GM21381 (cell line): ENCODE results near the gene WDCP.

ENCODE experiments used
- ATAC-seq: cut with Tn5 transposase; IDR thresholded peaks from one replicate; pipeline ENCODE4 v1.9.1; 2021; ENCODE audit warnings: mild to moderate bottlenecking, moderate library complexity; ENCODE audit not compliant: unreplicated experiment

The WDCP gene

DNA sequence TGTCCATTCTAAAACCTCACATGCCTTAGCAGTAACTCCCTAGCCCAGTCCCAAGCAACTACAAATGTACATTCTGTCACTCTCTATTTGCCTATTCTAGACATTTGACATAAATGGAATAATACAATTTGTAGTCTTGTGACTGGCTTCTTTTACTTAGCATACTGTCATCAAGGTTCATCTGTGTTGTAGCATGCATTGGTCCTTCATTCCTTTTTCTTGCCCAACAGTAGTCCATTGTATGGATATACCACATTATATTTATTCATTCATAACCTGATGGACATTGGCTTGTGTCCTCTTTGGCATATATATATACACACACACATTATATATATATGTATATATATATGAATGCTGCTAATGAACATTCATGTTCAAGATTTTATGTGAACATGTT, 39.5 kb downstream of the WDCP start:
- no peak for ATAC-seq

DNA sequence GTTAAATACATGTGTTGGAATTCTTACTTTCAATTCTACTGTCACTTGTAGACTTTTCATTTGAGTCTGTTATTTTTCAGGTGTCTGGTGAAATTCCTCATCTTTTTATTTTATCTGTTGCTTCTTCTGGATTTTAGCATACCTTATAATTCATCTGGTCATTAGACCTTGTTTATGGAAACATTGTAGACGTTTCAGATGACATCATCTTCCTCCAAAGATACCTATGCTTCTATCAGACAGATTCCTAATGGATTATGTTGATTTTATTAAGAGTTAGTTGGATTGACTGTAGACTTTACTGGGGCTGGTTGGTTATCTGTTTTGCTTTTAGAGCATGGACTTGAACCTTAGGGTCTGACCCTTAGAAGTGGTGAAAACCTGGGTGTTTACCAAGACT, 52.6 kb downstream of the WDCP start:
- ATAC-seq = no peak

- no peak for ATAC-seq
Measured at GRCh38 chr2:23993736-23994269, 53.4 kb downstream of the WDCP start.

DNA sequence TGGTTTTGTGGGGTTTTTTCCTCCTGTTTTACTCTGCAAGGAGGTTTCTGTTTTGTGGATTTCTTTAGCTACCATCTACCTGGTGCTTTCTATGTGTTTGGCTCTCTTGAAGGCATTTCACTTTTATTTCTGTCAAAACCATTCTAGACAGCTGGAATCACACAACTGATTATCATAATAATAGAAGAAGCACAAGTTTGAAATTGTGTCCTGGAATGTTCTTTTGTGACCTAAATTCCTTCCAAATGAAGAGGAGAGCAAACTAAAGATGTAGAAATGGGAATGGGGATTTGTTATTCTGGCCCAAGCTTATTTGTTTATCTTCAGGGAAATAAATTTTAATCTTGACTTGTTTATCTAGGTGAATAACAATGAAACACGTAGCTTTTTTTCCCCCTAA, 54.3 kb downstream of the WDCP start:
- ATAC-seq = no peak

DNA sequence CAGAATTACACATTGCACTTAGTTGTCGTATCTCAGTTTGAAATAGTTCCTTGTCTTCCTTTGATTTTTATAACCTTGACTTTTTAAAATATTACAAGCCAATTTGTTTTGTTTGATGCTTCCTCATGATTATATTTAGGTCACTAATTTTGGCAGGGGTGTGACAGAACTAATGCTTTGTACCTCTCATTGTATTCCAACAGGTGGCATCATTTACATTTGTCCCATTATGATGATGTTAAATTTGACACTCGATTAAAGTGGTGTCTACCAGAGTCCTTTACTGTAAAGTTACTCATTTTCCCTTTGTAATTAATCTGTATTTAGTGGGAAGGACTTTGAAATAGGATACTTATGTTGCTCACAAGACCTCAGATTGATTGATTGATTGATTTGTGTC, 58.8 kb downstream of the WDCP start:
- no peak for ATAC-seq
